ENCODE results near the gene GTF3C1. TPM values are rescaled to one million over a fixed set of nuclear protein-coding genes. Genes with fewer than 3 reads are reported as not detected.

Gene GTF3C1
- total RNA-seq, 1 donor from 2014 or later, result 45.5 TPM

DNA sequence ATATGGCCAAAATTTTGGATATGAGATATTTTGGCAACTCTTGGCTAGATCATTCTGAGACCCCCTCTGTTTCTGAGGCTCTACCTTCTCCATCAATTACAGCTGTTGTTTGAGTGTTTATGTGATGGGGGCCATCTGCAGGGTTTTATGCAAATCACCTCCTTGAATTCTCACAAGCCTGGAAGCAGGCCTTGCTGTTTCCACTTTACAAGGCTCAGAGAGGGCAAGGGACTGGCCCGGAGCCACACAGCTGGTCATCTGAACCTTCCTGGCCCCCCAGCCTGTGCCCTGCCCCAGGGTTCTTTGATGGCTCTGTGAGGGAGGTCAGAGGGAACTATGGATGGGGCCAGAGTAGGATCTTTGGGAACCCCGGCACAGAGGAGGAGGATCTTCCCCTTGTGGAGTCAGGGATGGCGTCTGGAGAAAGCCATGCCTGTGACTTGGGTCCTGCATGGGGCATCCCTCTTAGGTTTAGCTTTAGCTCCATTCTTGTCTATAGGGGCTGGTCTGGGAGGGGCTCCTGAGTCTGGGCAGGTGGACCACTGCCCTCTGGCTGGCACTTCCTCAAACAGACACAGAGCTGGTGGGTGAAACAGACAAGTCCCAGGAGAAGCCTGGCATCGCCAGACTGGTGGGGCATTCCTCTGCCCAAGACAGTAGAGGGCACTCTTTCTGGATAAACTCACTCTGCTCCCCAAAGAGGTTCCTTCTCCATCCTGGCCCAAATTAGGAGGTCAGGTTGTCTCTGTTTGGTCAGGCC, 121.5 kb downstream of the GTF3C1 start:
- DNase-seq (ENCODE audit: low spot score), result no peak

GRCh38 chr16:27427538-27427937, 122.2 kb downstream of the GTF3C1 start:
- no peak for DNase-seq (ENCODE audit: low spot score)

DNA sequence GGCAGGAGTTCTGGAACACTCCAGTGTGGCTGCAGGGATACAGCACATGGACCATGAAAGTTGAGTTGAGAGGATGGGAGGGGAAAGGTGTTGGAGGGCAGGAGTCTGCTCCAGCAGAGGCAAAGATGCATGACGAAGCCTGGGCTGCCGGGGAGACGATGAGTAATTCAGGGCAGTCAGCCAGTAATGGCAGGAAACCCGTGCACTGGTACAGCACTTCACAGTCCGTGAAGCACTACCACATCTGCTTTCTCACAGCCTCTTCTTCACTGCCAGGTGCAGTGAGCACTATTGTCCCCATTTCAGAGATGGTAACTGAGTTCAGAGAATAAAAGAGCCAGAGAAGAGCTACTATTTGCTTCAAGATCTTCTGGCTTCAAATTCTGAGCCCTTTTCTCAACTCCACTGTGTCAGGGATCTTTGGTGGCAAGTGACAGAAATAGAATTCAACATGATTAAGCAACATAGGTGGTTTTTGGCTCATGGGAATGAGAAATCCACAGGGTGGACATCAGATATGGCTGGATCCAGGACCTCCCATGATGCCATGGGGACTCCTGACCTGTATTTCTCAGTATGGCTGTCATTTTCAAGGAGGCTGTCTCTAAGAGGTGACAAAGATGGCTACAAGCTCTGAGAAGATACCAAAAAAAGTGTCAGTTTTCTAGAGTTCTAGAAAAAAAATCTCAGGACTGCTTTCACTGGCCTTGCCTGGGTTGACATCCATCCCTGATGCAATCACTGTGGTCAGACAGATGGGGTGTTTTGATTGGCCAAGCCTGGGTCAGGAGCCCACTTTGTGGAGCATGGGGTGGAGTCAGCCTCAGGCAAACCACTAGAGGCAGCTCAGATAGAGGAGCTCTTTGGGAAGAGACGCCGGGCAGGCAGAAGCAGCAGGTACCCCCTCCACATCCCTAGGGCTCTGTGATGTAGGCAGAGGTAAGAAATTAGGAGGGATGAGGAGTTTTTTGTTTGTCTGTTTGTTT, 123.0 kb downstream of the GTF3C1 start:
- DNase-seq (ENCODE audit: low spot score), result peak; percentile 28

- DNase-seq (ENCODE audit: low spot score), result no peak
Observed at GRCh38 chr16:27425961-27426360, 123.8 kb downstream of the GTF3C1 start.

GRCh38 chr16:27424772-27425498, 124.8 kb downstream of the GTF3C1 start:
- no peak for DNase-seq (ENCODE audit: low spot score)

- no peak for DNase-seq (ENCODE audit: low spot score)
Observed at GRCh38 chr16:27421961-27422740, 127.6 kb downstream of the GTF3C1 start.

GRCh38 chr16:27417047-27417671, 132.6 kb downstream of the GTF3C1 start:
- DNase-seq (ENCODE audit: low spot score), result no peak

DNA sequence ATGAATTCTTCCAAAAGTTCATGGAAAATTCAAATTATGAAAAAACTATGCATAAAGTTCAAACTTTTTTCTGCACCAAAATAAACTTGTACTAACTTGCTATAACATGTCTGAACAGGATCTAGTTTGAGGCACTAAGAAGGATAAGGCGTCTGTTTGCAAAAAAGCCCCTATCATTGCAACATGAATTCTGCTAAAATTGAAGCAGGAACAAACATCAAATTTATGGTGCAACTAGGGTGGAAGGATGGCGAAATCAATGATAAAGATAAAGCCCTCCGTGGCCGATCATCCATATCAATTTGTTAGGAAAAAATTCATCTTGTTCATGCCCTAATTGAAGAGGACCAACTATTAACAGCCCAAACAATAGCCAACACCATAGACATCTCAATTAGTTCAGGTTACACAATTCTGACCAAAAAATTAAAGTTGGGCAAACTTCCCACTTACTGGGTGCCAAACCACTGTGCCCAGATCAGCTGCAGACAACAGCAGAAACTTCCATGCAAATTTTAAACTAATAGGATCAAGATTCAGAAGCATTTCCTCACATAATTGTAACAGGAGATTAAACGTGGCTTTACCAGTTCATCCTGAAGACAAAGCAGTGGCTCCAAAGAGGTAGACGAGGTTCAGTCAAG, 134.8 kb downstream of the GTF3C1 start:
- no peak for DNase-seq (ENCODE audit: low spot score)

GRCh38 chr16:27413956-27414355, 135.8 kb downstream of the GTF3C1 start:
- no peak for DNase-seq (ENCODE audit: low spot score)

GRCh38 chr16:27410761-27411160, 139.0 kb downstream of the GTF3C1 start:
- no peak for DNase-seq (ENCODE audit: low spot score)

Other genes starting within 250 kb of the GTF3C1 start
- 13.0 TPM for gene IL4R, start 235.9 kb downstream of the GTF3C1 start, total RNA-seq (ENCODE audit: insufficient read depth, low replicate concordance)
- 0.72 TPM for gene IL21R, start 147.7 kb downstream of the GTF3C1 start, total RNA-seq (ENCODE audit: insufficient read depth, low replicate concordance)
- gene KATNIP, start 231 bp upstream of the GTF3C1 start, total RNA-seq (ENCODE audit: insufficient read depth, low replicate concordance), result 4.8 TPM

Measured in umbilical cord (tissue), 2 donors.